Stimulated activated CD4-positive, alpha-beta T cell treated with anti-CD3 and anti-CD28 coated beads, Interleukin-4, amount 100 ng/mL, for 4 hours (primary cell): Measurements from ENCODE around the gene PEAR1.
"Not testable (repeated sequence)": the region's sequence is repeated elsewhere in the genome, so short reads cannot be mapped to it uniquely, and the experiment has no call there.

Source experiments
- DNase-seq, 2 experiments: peaks; one replicate each; pipeline ENCODE4 v3.0.0-alpha.2; 2020

Gene PEAR1

GRCh38 chr1:156924478-156925153 is 31.1 kb downstream of the PEAR1 start:
- DNase-seq = no peak

- no peak for DNase-seq
Measured at GRCh38 chr1:156925154-156926010, 31.9 kb downstream of the PEAR1 start.

- peak in 1 of 2 experiments; percentile 15 for DNase-seq
Measured at GRCh38 chr1:156926175-156926574, 32.7 kb downstream of the PEAR1 start.

- DNase-seq = not testable (repeated sequence)
Measured at GRCh38 chr1:156926695-156927094, 33.2 kb downstream of the PEAR1 start.

- peak; percentile 57 to 67 for DNase-seq
Measured at GRCh38 chr1:156927215-156928042, 33.9 kb downstream of the PEAR1 start.

DNA sequence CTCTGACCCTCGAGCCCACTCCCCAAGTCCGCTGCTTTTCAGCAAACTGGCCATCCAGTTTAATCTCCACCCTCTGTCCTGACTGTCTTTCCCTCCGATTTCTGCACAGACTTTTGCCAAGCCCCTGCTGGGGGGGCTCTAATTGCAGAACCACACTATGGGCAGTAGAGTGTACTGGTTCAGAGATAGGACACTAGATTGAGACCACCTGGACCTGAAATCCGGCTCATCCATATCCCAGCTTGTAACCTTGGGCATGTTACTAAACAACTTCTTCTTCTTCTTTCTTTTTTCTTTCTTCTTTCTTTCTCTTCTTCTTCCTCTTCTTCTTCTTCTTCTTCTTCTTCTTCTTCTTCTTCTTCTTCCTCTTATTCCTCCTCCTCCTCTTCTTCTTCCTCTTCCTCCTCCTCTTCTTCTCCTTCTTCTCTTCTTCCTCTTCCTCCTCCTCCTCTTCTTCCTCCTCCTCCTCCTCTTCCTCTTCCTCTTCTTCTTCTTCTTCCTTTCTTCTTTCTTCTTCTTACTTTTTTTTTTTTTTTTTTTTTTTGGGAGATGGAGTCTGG is 34.6 kb downstream of the PEAR1 start:
- no peak for DNase-seq

- no peak for DNase-seq
Measured at GRCh38 chr1:156929596-156930238, 36.2 kb downstream of the PEAR1 start.

DNA sequence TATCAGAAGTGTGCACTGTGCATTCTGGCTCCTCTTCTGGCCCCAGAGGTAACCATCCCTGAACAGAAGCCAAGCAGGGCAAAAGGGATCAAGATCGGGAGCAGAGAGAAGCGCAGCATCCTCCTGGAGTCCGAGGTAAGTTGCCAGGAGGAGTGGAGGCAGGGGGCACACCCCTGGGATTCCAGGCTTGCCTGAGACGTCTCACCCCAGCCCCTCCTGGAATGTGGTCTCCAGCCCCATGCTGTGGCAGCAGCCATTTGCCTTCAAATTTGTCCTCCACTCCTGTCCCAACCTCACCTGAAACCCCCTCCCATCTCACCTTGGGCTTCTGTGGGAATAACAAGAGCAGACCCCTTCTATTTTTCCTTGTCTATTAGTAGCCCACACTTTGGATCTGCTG is 37.0 kb downstream of the PEAR1 start:
- no peak for DNase-seq

DNA sequence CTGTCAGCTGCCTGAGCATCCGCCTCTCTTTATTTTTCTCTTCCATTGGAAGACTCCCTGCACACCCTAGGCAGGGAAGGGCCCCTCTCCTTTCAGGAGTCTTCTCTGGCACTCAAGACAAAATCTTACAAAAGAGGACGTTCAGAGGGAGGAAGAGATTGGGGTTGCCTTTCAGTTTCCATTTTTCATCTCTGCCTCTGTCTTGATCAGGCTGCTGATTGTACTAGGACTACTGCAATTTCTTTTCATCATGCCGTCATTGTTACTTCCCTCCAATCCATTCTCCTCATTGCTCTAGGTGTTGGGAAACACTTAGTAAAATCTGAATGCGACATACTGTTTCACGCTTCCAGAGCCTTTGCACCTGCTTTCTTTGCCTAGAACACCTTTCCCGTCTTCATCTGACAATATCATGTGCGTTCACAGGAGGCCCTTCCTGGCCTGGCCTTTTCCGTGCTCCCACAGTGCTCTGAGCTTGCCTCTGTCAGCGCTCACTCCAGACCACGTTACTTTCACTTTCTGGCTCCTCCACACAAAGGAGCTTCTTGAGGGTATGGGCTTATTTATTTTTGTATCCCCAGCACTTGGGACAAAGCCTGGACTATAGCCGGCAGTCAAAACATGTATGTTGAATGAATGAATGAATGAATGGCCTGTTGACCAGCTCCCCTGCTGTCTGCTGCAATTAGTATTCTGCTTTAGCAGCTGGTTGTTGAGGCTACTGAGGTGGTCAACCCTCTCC is 37.9 kb downstream of the PEAR1 start:
- DNase-seq = no peak

- DNase-seq = no peak
Measured at GRCh38 chr1:156931974-156932710, 38.6 kb downstream of the PEAR1 start.

DNA sequence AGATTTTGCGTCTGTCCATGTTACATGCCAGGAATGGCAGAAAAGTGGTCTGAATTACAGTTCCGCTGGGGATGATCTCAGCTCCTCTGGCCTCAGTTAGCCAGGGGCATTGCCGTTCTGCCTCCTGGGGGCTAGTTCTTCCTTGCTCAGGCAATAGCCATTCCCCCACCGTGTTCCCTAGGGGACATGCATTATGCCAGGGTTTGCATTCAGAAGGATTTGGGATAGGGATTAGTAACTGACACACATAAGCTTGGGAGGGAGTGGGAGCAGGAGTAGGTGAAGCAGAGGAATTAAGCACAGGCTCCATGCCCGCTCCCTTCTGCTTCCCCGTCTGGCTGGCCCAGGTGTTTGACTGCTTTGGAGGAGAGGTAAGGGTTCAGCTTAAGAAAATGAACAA is 39.6 kb downstream of the PEAR1 start:
- no peak for DNase-seq

DNA sequence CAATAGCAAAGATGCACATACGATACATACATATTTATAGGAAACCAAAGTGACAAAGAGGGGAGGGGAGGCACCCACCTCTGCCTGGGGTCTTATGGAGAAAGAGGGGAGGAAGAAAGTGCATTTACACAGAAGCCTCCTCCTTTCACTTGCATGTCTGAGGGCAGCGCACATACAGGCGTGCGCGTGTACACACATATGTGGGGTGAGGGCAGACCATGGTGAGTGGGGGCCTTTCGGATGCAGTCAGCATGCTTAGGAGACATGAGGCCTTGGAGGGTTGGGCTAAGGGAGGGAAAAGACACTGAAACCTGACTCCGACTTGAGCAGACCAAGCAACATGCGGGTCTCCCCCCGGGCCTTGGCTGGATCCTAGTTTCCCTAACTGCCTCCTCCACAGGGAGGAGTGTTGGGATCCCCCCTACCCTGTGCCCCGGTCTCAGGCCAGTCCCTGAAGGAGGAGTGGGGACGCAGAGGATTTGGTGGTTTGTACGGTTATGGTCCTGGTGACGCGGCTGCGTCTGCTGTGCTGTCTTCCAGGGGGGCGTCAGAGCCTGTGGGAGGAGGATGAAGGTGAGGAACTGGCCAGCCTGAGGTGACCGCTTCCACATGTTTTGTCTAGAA is 42.1 kb downstream of the PEAR1 start:
- no peak for DNase-seq

GRCh38 chr1:156936191-156936590 is 42.7 kb downstream of the PEAR1 start:
- no peak for DNase-seq

DNA sequence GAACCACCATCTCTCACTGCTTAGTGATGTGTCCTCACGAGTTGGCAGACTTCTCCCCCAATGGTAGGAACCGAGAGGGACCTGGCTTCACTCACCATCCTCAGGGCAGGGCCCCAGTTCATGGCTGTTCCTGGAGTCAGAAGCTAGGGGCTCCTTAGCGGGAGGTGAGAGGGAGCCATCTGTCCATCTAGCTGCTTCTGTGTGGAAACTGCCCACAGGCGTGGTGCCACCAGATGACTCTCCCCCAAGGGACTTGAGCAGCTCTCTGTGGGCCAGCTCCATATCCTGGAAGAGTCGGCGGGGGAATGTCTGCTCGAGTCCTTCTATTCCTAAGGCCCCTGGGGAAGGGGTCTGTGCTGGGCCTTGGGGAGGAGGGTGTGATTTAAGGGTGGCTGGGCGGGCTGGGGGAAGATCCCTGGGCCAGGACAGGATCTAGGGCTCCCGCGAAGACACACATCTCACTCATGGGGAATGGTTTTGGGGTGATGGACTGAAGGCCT is 43.3 kb downstream of the PEAR1 start:
- DNase-seq = no peak

GRCh38 chr1:156937883-156938282 is 44.4 kb downstream of the PEAR1 start:
- no peak for DNase-seq

- DNase-seq = no peak
Measured at GRCh38 chr1:156938813-156939212, 45.3 kb downstream of the PEAR1 start.

DNA sequence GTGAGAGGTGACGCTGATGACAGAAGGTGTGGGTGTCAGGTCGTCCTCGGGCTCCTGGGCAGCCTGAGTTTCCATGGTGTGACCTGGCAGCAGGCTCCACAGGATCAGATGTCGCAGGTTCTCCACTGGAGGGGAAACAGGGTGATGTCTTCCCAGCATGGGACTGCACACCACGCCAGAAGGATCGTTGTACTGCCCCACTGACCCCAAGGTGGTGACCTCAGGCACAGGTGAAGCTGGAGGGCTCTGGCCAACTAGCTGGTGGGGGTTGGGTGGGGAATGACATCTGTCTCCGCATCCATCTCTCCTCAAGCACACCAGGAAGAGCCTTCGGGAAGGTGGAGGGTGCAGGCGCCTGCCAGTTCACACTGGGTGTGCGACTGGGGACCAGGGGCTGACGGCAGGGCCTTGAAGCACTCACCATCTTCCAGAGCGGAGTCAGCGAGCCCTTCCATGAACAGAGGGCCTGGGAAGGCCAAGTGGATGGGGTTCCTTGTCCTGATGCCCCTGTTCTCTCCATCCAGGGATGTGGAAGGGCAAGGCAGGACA is 46.3 kb downstream of the PEAR1 start:
- DNase-seq = no peak

GRCh38 chr1:156941675-156942074 is 48.2 kb downstream of the PEAR1 start:
- no peak for DNase-seq

DNA sequence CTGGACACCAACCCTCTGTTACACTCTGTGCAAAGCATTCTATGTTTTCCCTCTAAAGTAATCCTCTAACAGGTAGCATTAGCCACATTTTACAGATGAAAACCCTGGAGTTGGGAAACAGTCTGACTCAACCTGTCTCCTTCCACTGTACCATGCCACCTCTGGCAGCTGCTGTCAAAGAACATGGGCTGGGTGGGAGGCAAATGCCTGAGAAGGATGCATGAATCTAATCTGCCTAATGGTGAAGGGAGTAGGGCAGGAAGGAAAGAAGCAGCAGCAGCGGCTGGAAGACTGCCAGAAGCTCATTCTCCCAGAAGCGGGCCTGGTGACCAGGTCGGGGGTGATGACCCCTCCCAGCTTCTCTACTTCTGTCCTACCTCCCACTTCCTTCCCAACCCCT is 48.7 kb downstream of the PEAR1 start:
- DNase-seq = no peak

GRCh38 chr1:156942576-156942975 is 49.1 kb downstream of the PEAR1 start:
- no peak for DNase-seq
